OCI-LY7 (cell line): ENCODE results near the gene PDZRN3. TPM values are rescaled to one million over a fixed set of nuclear protein-coding genes. Genes with fewer than 3 reads are reported as not detected.

Experiments
- BruUV-seq: library from RNA; stranded (reverse); fragments of 400-500 nt; replicated peaks from 2 replicates; lab custom pipeline; 2021; lab: Mats Ljungman, UMichigan
- CTCF ChIA-PET: fragments of 300-600 bp; sonication (Branson Sonifier 250); formaldehyde crosslinking; loops from one replicate; lab custom pipeline; 2022; ENCODE audit warnings: antibody characterized with exemption; ENCODE audit not compliant: unreplicated experiment; lab: Charles Lee
- POLR2A ChIA-PET: fragments of 300-600 bp; sonication (Branson Sonifier 250); formaldehyde crosslinking; loops from one replicate; lab custom pipeline; 2022; ENCODE audit warnings: antibody characterized with exemption; lab: Charles Lee
- DNase-seq: peaks from one replicate; pipeline ENCODE4 v3.0.0-alpha.2; 2015; ENCODE audit warnings: low spot score
- H2AFZ ChIP-seq: fragments of 200-600 bp; sonication (generic), shearing (Covaris generic); 2 replicates; pipeline ENCODE4 v1.6.1; 2014; ENCODE audit warnings: mild to moderate bottlenecking, antibody characterized with exemption, low read length, moderate library complexity
- H3K27ac ChIP-seq: fragments of 200-600 bp; sonication (generic); 2 replicates; pipeline ENCODE4 v1.5.1; 2014; ENCODE audit warnings: mixed run types, low read depth, mild to moderate bottlenecking, moderate library complexity, low read length, inconsistent platforms; ENCODE audit not compliant: poor library complexity, severe bottlenecking
- H3K36me3 ChIP-seq: fragments of 200-600 bp; sonication (generic); 2 replicates; pipeline ENCODE4 v1.6.1; 2014; ENCODE audit warnings: mild to moderate bottlenecking, antibody characterized with exemption, low read length, moderate library complexity, mixed read lengths; ENCODE audit not compliant: insufficient read depth
- H3K4me1 ChIP-seq: fragments of 200-600 bp; sonication (generic); 2 replicates; pipeline ENCODE4 v1.5.1; 2014; ENCODE audit warnings: mild to moderate bottlenecking, low read length; ENCODE audit not compliant: insufficient read depth, poor library complexity, severe bottlenecking
- H3K4me2 ChIP-seq: fragments of 200-600 bp; sonication (generic); 2 replicates; pipeline ENCODE4 v1.6.1; 2014; ENCODE audit warnings: mild to moderate bottlenecking, low read length
- H3K4me3 ChIP-seq: fragments of 200-600 bp; sonication (generic); 2 replicates; pipeline ENCODE4 v1.5.1; 2014; ENCODE audit warnings: mild to moderate bottlenecking, low read depth, low read length; ENCODE audit not compliant: poor library complexity, severe bottlenecking
- H3K79me2 ChIP-seq: fragments of 200-600 bp; sonication (generic); 2 replicates; pipeline ENCODE4 v1.6.1; 2016; ENCODE audit warnings: low read depth, mild to moderate bottlenecking, low read length, moderate library complexity, mixed read lengths; ENCODE audit not compliant: insufficient read depth
- H3K9me2 ChIP-seq: fragments of 200-600 bp; sonication (generic); 2 replicates; pipeline ENCODE4 v1.6.1; 2016; ENCODE audit warnings: mild to moderate bottlenecking, low read length, mixed read lengths; ENCODE audit not compliant: insufficient read depth
- H3K9me3 ChIP-seq: fragments of 200-600 bp; sonication (generic); 2 replicates; pipeline ENCODE4 v1.6.1; 2014; ENCODE audit warnings: mild to moderate bottlenecking, mixed run types, low read length, mixed read lengths
- H4K20me1 ChIP-seq: fragments of 200-600 bp; sonication (generic); 2 replicates; pipeline ENCODE4 v1.6.1; 2014; ENCODE audit warnings: mild to moderate bottlenecking, antibody characterized with exemption, low read length, moderate library complexity, mixed read lengths; ENCODE audit not compliant: insufficient read depth
- CTCF ChIP-seq: fragments of 200-600 bp; sonication (generic); conservative IDR thresholded peaks from 2 replicates; pipeline ENCODE4 v1.5.1; 2014; ENCODE audit warnings: mild to moderate bottlenecking, antibody characterized with exemption, low read length, moderate library complexity, mixed read lengths
- EZH2phosphoT487 ChIP-seq: fragments of 200-600 bp; sonication (generic); IDR thresholded peaks from 2 replicates; pipeline ENCODE4 v1.6.1; 2018; ENCODE audit warnings: low read depth, borderline replicate concordance, mild to moderate bottlenecking, mixed run types, antibody characterized with exemption, low read length, moderate library complexity, mixed read lengths
- intact Hi-C: fragments of 100-400 bp; cut with micrococcal nuclease; formaldehyde crosslinking; loops from one replicate; pipeline ENCODE4 v1.10.0; 2022; ENCODE audit not compliant: unreplicated experiment
- total RNA-seq, 2 experiments: library from RNA; depleted of rRNA in 1 of 2; stranded (reverse); fragments of >200 nt in 1 of 2; shearing (Covaris generic) in 1 of 2; gene quantifications; 2 replicates each; pipeline ENCODE4 v1.2.3, GENCODE V29; 2014 to 2022

The PDZRN3 gene
- total RNA-seq, 2 experiments from 2014 or later: 0.95 TPM; not detected in 1

DNA sequence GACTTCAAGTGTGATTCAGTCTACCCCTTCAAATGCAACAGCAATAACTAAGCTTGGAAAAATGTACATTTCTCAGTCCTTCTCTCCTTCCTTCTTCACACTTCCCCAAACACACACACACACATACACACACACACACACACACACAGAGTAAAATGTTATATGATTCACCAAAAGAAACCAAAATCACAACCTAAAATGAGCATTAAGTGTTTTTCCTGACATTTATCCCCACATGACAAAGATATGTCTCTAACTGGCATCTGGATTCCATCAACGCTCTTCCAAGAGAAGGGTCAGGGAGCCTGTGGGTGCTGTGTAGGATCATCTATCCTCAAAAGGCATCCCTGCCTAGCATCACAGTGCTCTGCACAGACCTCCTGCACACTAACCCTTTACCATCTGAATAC, 21.0 kb downstream of the PDZRN3 start:
- BruUV-seq: no TSS peak
- intact Hi-C loops: no loop called here
- TF ChIP-seq CTCF: no peak
- TF ChIP-seq EZH2phosphoT487: no peak
- no peak for DNase-seq
- no peaks in the 10 kb centered on the region for H3K79me2 ChIP-seq
- H3K4me3 ChIP-seq: no peak overlapping the region
- no peak overlapping the region for H2AFZ ChIP-seq
- no peaks in the 10 kb centered on the region for H3K9me2 ChIP-seq
- H4K20me1 ChIP-seq: no peaks in the 10 kb centered on the region
- no peaks in the 10 kb centered on the region for H3K9me3 ChIP-seq
- H3K27ac ChIP-seq: no peak overlapping the region
- no peaks in the 10 kb centered on the region for H3K36me3 ChIP-seq
- ChIA-PET POLR2A (interaction anchor here (0.6 to 1.3 kb wide), 4 partner anchors 10 to 1011 kb away, joined by 3 to 5 read pairs (median 4); no protein-coding TSS in a partner anchor), CTCF (no interaction called here)
- H3K4me1 ChIP-seq: no peaks in the 10 kb centered on the region
- no peak overlapping the region for H3K4me2 ChIP-seq

GRCh38 chr3:73602170-73602569, 22.6 kb downstream of the PDZRN3 start:
- H3K9me3 ChIP-seq: no peaks in the 10 kb centered on the region
- no peaks in the 10 kb centered on the region for H3K79me2 ChIP-seq
- no peaks in the 10 kb centered on the region for H4K20me1 ChIP-seq
- CTCF ChIA-PET: no interaction called here
- no peak for DNase-seq
- intact Hi-C loops: no loop called here
- no TSS peak for BruUV-seq
- H2AFZ ChIP-seq: no peak overlapping the region
- no peaks in the 10 kb centered on the region for H3K9me2 ChIP-seq
- no peak overlapping the region for H3K27ac ChIP-seq
- POLR2A ChIA-PET: no interaction called here
- no peak overlapping the region for H3K4me2 ChIP-seq
- TF ChIP-seq CTCF (no peak), EZH2phosphoT487 (no peak)
- no peaks in the 10 kb centered on the region for H3K4me1 ChIP-seq
- no peaks in the 10 kb centered on the region for H3K36me3 ChIP-seq
- H3K4me3 ChIP-seq: no peak overlapping the region

DNA sequence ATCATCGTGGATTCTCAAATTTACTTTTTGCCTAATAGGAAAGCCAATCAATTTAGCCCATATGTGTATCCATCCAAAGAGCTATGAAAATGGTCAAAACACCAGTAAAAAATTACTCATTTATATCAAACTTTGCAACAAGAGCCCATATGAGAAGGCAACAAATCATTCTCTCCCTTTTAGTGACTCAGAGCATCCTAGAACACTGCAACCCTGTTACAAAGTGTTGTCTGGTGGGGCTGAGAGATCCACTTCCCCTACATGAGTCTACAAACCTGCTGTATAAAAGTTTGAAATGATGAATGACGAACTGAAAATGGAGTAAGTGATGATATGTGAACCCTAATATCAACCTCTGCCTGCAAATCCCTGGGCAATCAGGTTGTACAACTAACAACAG, 23.3 kb downstream of the PDZRN3 start:
- no peaks in the 10 kb centered on the region for H3K79me2 ChIP-seq
- H3K9me3 ChIP-seq: no peaks in the 10 kb centered on the region
- no peak overlapping the region for H3K4me2 ChIP-seq
- intact Hi-C loops: no loop called here
- BruUV-seq: no TSS peak
- no peaks in the 10 kb centered on the region for H3K36me3 ChIP-seq
- TF ChIP-seq EZH2phosphoT487 (no peak), CTCF (no peak)
- no peak overlapping the region for H2AFZ ChIP-seq
- H3K9me2 ChIP-seq: no peaks in the 10 kb centered on the region
- H3K4me1 ChIP-seq: no peaks in the 10 kb centered on the region
- ChIA-PET POLR2A (no interaction called here), CTCF (no interaction called here)
- no peak for DNase-seq
- no peak overlapping the region for H3K27ac ChIP-seq
- H3K4me3 ChIP-seq: no peak overlapping the region
- no peaks in the 10 kb centered on the region for H4K20me1 ChIP-seq
